ENCODE data around the gene ADARB2.

Gene ADARB2

GRCh38 chr10:1684991-1685390 is 52.3 kb downstream of the ADARB2 start:
- DNase-seq, result no peak

GRCh38 chr10:1683649-1684048 is 53.7 kb downstream of the ADARB2 start:
- no peak for DNase-seq

- DNase-seq, result no peak
These were observed 57.3 kb downstream of the ADARB2 start for GRCh38 chr10:1679821-1680650.

- no peak for DNase-seq
These were observed 59.2 kb downstream of the ADARB2 start for GRCh38 chr10:1678084-1678483.

GRCh38 chr10:1677307-1677939 is 59.9 kb downstream of the ADARB2 start:
- DNase-seq, result no peak

- DNase-seq, result no peak
These were observed 62.8 kb downstream of the ADARB2 start for GRCh38 chr10:1674501-1674900.

- no peak for DNase-seq
These were observed 63.6 kb downstream of the ADARB2 start for GRCh38 chr10:1673568-1674345.

GRCh38 chr10:1672001-1672781 is 65.1 kb downstream of the ADARB2 start:
- no peak for DNase-seq

GRCh38 chr10:1671366-1672000 is 65.8 kb downstream of the ADARB2 start:
- DNase-seq, result no peak

- no peak for DNase-seq
These were observed 66.6 kb downstream of the ADARB2 start for GRCh38 chr10:1670541-1671365.

GRCh38 chr10:1669433-1669832 is 67.9 kb downstream of the ADARB2 start:
- DNase-seq, result no peak

GRCh38 chr10:1668399-1668798 is 68.9 kb downstream of the ADARB2 start:
- DNase-seq, result no peak

- DNase-seq, result no peak
These were observed 69.9 kb downstream of the ADARB2 start for GRCh38 chr10:1667392-1667791.

GRCh38 chr10:1666147-1666546 is 71.2 kb downstream of the ADARB2 start:
- no peak for DNase-seq

- DNase-seq, result no peak
These were observed 71.6 kb downstream of the ADARB2 start for GRCh38 chr10:1665681-1666080.

GRCh38 chr10:1665021-1665661 is 72.2 kb downstream of the ADARB2 start:
- no peak for DNase-seq

GRCh38 chr10:1664333-1664964 is 72.9 kb downstream of the ADARB2 start:
- DNase-seq, result no peak

GRCh38 chr10:1663226-1663625 is 74.1 kb downstream of the ADARB2 start:
- no peak for DNase-seq

- DNase-seq, result no peak
These were observed 74.8 kb downstream of the ADARB2 start for GRCh38 chr10:1662438-1663025.

GRCh38 chr10:1661859-1662437 is 75.4 kb downstream of the ADARB2 start:
- DNase-seq, result peak; percentile 58

Data from CD4-positive, alpha-beta T cell treated with Interferon gamma for 1 hour (primary cell).